ENCODE results near the gene SERPIND1. TPM values are rescaled to one million over a fixed set of nuclear protein-coding genes. Genes with fewer than 3 reads are reported as not detected.

SERPIND1 gene
- polyA plus RNA-seq, 1 donor from 2014 or later, result not detected

DNA sequence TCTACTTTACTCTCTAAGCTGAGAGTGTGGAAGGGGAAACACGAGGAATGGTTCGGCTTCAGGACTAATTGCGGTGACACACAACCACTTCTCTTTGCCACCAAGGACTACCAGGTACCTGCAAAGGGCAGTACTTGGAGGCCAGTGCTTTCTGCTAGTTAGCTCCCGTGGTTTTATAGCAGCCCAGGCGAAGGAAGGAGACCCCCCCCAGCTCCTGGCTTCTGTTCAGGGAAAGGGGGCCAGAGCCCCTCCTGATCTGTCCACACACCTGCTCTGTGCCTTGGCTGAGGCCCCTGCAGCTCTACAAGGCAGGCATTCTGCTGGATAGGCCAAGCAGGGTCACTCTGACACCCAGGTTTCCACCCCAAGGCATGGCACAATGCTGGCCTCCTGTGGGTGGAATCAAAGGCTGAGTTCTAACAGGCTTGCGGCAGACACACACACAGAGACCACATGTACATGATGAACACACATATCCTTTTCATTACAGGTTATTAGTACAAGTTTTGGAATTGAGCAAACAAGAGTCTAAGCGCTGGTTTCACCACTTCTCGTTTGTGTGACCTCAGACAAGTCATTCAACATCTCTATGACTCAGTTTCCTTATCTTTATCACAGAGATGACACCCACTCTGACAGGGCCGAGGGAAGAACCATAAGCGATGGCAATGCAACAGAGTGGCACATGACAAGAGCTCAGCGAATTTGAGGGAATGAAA lies 7.5 kb downstream of the SERPIND1 start:
- H2AFZ ChIP-seq (ENCODE audit: low read depth, low read length), result no peak overlapping the region
- H3K4me3 ChIP-seq (ENCODE audit: low read length), result no peak overlapping the region
- TF ChIP-seq, protein P1, sequence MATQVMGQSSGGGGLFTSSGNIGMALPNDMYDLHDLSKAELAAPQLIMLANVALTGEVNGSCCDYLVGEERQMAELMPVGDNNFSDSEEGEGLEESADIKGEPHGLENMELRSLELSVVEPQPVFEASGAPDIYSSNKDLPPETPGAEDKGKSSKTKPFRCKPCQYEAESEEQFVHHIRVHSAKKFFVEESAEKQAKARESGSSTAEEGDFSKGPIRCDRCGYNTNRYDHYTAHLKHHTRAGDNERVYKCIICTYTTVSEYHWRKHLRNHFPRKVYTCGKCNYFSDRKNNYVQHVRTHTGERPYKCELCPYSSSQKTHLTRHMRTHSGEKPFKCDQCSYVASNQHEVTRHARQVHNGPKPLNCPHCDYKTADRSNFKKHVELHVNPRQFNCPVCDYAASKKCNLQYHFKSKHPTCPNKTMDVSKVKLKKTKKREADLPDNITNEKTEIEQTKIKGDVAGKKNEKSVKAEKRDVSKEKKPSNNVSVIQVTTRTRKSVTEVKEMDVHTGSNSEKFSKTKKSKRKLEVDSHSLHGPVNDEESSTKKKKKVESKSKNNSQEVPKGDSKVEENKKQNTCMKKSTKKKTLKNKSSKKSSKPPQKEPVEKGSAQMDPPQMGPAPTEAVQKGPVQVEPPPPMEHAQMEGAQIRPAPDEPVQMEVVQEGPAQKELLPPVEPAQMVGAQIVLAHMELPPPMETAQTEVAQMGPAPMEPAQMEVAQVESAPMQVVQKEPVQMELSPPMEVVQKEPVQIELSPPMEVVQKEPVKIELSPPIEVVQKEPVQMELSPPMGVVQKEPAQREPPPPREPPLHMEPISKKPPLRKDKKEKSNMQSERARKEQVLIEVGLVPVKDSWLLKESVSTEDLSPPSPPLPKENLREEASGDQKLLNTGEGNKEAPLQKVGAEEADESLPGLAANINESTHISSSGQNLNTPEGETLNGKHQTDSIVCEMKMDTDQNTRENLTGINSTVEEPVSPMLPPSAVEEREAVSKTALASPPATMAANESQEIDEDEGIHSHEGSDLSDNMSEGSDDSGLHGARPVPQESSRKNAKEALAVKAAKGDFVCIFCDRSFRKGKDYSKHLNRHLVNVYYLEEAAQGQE (IDR thresholded peaks at IDR 0.05; ENCODE audit: borderline replicate concordance), result no peak
- no peak for TF ChIP-seq MXI1 (conservative IDR thresholded peaks at IDR 0.05; ENCODE audit: poor library complexity, severe bottlenecking)
- no peak for TF ChIP-seq POLR2AphosphoS5 (IDR thresholded peaks at IDR 0.05)
- no peak for TF ChIP-seq RAD21 (conservative IDR thresholded peaks at IDR 0.05)
- TF ChIP-seq EZH2 (IDR thresholded peaks at IDR 0.05; ENCODE audit: borderline replicate concordance, insufficient read depth, low read length, poor library complexity, severe bottlenecking), result no peak
- TF ChIP-seq TAF1 (IDR thresholded peaks at IDR 0.05; ENCODE audit: low read depth), result no peak
- no peak for TF ChIP-seq SMC3 (conservative IDR thresholded peaks at IDR 0.05; ENCODE audit: poor library complexity)
- TF ChIP-seq, protein P2, sequence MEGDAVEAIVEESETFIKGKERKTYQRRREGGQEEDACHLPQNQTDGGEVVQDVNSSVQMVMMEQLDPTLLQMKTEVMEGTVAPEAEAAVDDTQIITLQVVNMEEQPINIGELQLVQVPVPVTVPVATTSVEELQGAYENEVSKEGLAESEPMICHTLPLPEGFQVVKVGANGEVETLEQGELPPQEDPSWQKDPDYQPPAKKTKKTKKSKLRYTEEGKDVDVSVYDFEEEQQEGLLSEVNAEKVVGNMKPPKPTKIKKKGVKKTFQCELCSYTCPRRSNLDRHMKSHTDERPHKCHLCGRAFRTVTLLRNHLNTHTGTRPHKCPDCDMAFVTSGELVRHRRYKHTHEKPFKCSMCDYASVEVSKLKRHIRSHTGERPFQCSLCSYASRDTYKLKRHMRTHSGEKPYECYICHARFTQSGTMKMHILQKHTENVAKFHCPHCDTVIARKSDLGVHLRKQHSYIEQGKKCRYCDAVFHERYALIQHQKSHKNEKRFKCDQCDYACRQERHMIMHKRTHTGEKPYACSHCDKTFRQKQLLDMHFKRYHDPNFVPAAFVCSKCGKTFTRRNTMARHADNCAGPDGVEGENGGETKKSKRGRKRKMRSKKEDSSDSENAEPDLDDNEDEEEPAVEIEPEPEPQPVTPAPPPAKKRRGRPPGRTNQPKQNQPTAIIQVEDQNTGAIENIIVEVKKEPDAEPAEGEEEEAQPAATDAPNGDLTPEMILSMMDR (IDR thresholded peaks at IDR 0.05; ENCODE audit: poor library complexity, severe bottlenecking), result no peak
- no peak for TF ChIP-seq EP300 (conservative IDR thresholded peaks at IDR 0.05; ENCODE audit: poor library complexity, severe bottlenecking)
- no peaks in the 10 kb centered on the region for H4K20me1 ChIP-seq (ENCODE audit: insufficient read depth)
- no peaks in the 10 kb centered on the region for H3K9me2 ChIP-seq (ENCODE audit: insufficient read depth, low read length)
- no peak overlapping the region for H3K9ac ChIP-seq (ENCODE audit: low read length)
- no peaks in the 10 kb centered on the region for H3K36me3 ChIP-seq (ENCODE audit: insufficient read depth, low read length)
- H3F3A ChIP-seq (ENCODE audit: insufficient read depth, low read length, poor library complexity, severe bottlenecking), result no peaks in the 10 kb centered on the region
- H3K27me3 ChIP-seq (ENCODE audit: insufficient read depth, low read depth, low read length), result no peaks in the 10 kb centered on the region
- H3K4me2 ChIP-seq (ENCODE audit: low read length), result no peak overlapping the region
- H3K27ac ChIP-seq (ENCODE audit: low read length), result no peak overlapping the region
- H3K9me3 ChIP-seq (ENCODE audit: low read length), result no peaks in the 10 kb centered on the region
- H3K79me2 ChIP-seq (replicated peaks; ENCODE audit: insufficient read depth, low read length), result no peaks in the 10 kb centered on the region

DNA sequence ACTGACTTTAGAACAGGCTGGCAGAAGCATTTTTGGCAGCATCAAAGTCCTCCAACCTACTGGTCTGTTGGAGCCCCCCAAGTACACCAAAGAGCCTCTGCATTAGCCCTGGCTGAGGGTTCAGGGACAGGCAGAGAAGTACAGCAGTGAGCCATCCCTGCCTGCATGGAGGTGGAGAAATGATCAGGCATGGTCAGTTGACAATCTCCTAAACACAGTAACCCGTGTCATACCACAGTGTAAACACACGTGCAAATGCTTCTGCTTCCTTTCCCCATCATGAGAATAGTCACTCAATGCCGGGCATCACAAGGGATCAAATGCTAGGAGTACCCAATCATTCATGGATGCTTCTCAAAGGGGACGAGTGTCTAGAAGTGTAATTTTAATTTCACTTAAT lies 8.2 kb downstream of the SERPIND1 start:
- no peaks in the 10 kb centered on the region for H3F3A ChIP-seq (ENCODE audit: insufficient read depth, low read length, poor library complexity, severe bottlenecking)
- H3K27ac ChIP-seq (ENCODE audit: low read length), result no peak overlapping the region
- H3K9me2 ChIP-seq (ENCODE audit: insufficient read depth, low read length), result no peaks in the 10 kb centered on the region
- TF ChIP-seq POLR2AphosphoS5 (IDR thresholded peaks at IDR 0.05) (no peak), TAF1 (IDR thresholded peaks at IDR 0.05; ENCODE audit: low read depth) (no peak), RAD21 (conservative IDR thresholded peaks at IDR 0.05) (no peak), MXI1 (conservative IDR thresholded peaks at IDR 0.05; ENCODE audit: poor library complexity, severe bottlenecking) (no peak), EP300 (conservative IDR thresholded peaks at IDR 0.05; ENCODE audit: poor library complexity, severe bottlenecking) (no peak), SMC3 (conservative IDR thresholded peaks at IDR 0.05; ENCODE audit: poor library complexity) (no peak), EZH2 (IDR thresholded peaks at IDR 0.05; ENCODE audit: borderline replicate concordance, insufficient read depth, low read length, poor library complexity, severe bottlenecking) (no peak)
- TF ChIP-seq, protein P1 (IDR thresholded peaks at IDR 0.05; ENCODE audit: borderline replicate concordance), result no peak
- TF ChIP-seq, protein P2 (IDR thresholded peaks at IDR 0.05; ENCODE audit: poor library complexity, severe bottlenecking), result no peak
- H3K27me3 ChIP-seq (ENCODE audit: insufficient read depth, low read depth, low read length), result no peaks in the 10 kb centered on the region
- H3K36me3 ChIP-seq (ENCODE audit: insufficient read depth, low read length), result no peaks in the 10 kb centered on the region
- H2AFZ ChIP-seq (ENCODE audit: low read depth, low read length), result no peak overlapping the region
- no peaks in the 10 kb centered on the region for H3K9me3 ChIP-seq (ENCODE audit: low read length)
- H3K4me2 ChIP-seq (ENCODE audit: low read length), result no peak overlapping the region
- no peak overlapping the region for H3K9ac ChIP-seq (ENCODE audit: low read length)
- no peaks in the 10 kb centered on the region for H4K20me1 ChIP-seq (ENCODE audit: insufficient read depth)
- no peak overlapping the region for H3K4me3 ChIP-seq (ENCODE audit: low read length)
- no peaks in the 10 kb centered on the region for H3K79me2 ChIP-seq (replicated peaks; ENCODE audit: insufficient read depth, low read length)
